Measurements from ENCODE around the gene PFDN5. TPM values are rescaled to one million over a fixed set of nuclear protein-coding genes. Genes with fewer than 3 reads are reported as not detected.

PFDN5 gene
- total RNA-seq = 266 to 309 TPM (median 274 TPM) in 3 replicates
- long read RNA-seq, transcript PFDN5-214 (6 exons, 847 nt) = major isoform, 135 of 176 reads
- long read RNA-seq, partial matches to known transcripts = 12 of 176 reads
- long read RNA-seq, other reads (novel, unspliced or antisense) = 19 of 176 reads

- Mint-ChIP-seq H3K36me3 (ENCODE audit: low read depth) (peaks cover 4% of the 10 kb centered on the region), H3K4me3 (ENCODE audit: unreplicated experiment) (peak within 1 kb of the TSS; percentile 97), H3K27me3 (ENCODE audit: low read depth) (no peaks in the 10 kb centered on the region), H3K27ac (ENCODE audit: unreplicated experiment) (peak within 1 kb of the TSS; percentile 95), H3K9me3 (ENCODE audit: low read depth) (no peaks in the 10 kb centered on the region), H3K4me1 (ENCODE audit: low read depth) (peaks cover 48% of the 10 kb centered on the region)
- no peak for DNase-seq (ENCODE audit: low spot score)
- peak; percentile 18 for TF ChIP-seq CTCF (IDR thresholded peaks at IDR 0.05)
Measured at GRCh38 chr12:53295070-53295890, at the start of gene PFDN5. Gene PFDN5 (plus strand): TSS chr12:53295542. CDS start chr12:53295568, 26 bp downstream.

- Mint-ChIP-seq H3K4me3 (ENCODE audit: unreplicated experiment) (peak overlapping the region; percentile 98), H3K4me1 (ENCODE audit: low read depth) (peaks cover 26% of the 10 kb centered on the region), H3K27me3 (ENCODE audit: low read depth) (no peaks in the 10 kb centered on the region), H3K36me3 (ENCODE audit: low read depth) (peaks cover 2% of the 10 kb centered on the region), H3K27ac (ENCODE audit: unreplicated experiment) (peak overlapping the region; percentile 95), H3K9me3 (ENCODE audit: low read depth) (no peaks in the 10 kb centered on the region)
- TF ChIP-seq CTCF (IDR thresholded peaks at IDR 0.05) = peak; percentile 65
- no peak for DNase-seq (ENCODE audit: low spot score)
Measured at GRCh38 chr12:53251477-53252348, 43.6 kb upstream of the PFDN5 start.

- Mint-ChIP-seq H3K27ac (ENCODE audit: unreplicated experiment) (peak overlapping the region; percentile 92), H3K4me3 (ENCODE audit: unreplicated experiment) (peak overlapping the region; percentile 98), H3K9me3 (ENCODE audit: low read depth) (no peaks in the 10 kb centered on the region), H3K4me1 (ENCODE audit: low read depth) (peaks cover 26% of the 10 kb centered on the region), H3K36me3 (ENCODE audit: low read depth) (peaks cover 2% of the 10 kb centered on the region), H3K27me3 (ENCODE audit: low read depth) (no peaks in the 10 kb centered on the region)
- no peak for DNase-seq (ENCODE audit: low spot score)
- peak; percentile 58 for TF ChIP-seq CTCF (IDR thresholded peaks at IDR 0.05)
Measured at GRCh38 chr12:53252349-53252916, 42.9 kb upstream of the PFDN5 start.

GRCh38 chr12:53253298-53253697, 42.0 kb upstream of the PFDN5 start:
- Mint-ChIP-seq H3K36me3 (ENCODE audit: low read depth) (peaks cover 2% of the 10 kb centered on the region), H3K27ac (ENCODE audit: unreplicated experiment) (no peak overlapping the region), H3K4me3 (ENCODE audit: unreplicated experiment) (peak overlapping the region; percentile 98), H3K4me1 (ENCODE audit: low read depth) (peaks cover 26% of the 10 kb centered on the region), H3K27me3 (ENCODE audit: low read depth) (no peaks in the 10 kb centered on the region), H3K9me3 (ENCODE audit: low read depth) (no peaks in the 10 kb centered on the region)
- no peak for DNase-seq (ENCODE audit: low spot score)
- no peak for TF ChIP-seq CTCF (IDR thresholded peaks at IDR 0.05)
